Urinary bladder (tissue), 4 donors: ENCODE results near the gene XKR7. TPM values are rescaled to one million over a fixed set of nuclear protein-coding genes. Genes with fewer than 3 reads are reported as not detected.

Experiments
- DNase-seq: peaks from one replicate; pipeline ENCODE4 v3.0.0-alpha.2; 2015; ENCODE audit errors: extremely low spot score
- H3K27ac ChIP-seq: one replicate; pipeline ENCODE4 v1.5.1; 2013; ENCODE audit warnings: low read depth, mild to moderate bottlenecking, moderate library complexity
- H3K36me3 ChIP-seq: one replicate; pipeline ENCODE4 v1.6.1; 2013; ENCODE audit warnings: mild to moderate bottlenecking, moderate library complexity; ENCODE audit not compliant: insufficient read depth
- H3K4me1 ChIP-seq: one replicate; pipeline ENCODE4 v1.6.1; 2013; ENCODE audit warnings: mild to moderate bottlenecking, moderate library complexity; ENCODE audit not compliant: insufficient read depth
- H3K4me3 ChIP-seq: one replicate; pipeline ENCODE4 v1.5.1; 2013; ENCODE audit warnings: low read depth, low read length
- WGBS: extraction: QIAGEN DNeasy Blood & Tissue Kit; methylation state at CpG from one replicate; pipeline ENCODE4 v1.1.7; 2013; 5-methylcytosine and 5-hydroxymethylcytosine counted together
- polyA plus RNA-seq: library from polyadenylated mRNA; stranded (reverse); fragments of 200-250 nt; gene quantifications from one replicate; pipeline ENCODE4 v1.2.3, GENCODE V29; 2013
- total RNA-seq: library from RNA; depleted of rRNA; stranded (reverse); fragments of >200 nt; gene quantifications from one replicate; pipeline ENCODE4 v1.2.3, GENCODE V29; 2014
- donor health status: healthy with polysubstance abuse.
- donor health status: healthy.

The XKR7 gene
- total and polyA plus RNA-seq, 2 donors: 0.03 to 0.05 TPM

GRCh38 chr20:31975874-31976273 lies 7.9 kb downstream of the XKR7 start:
- H3K4me3 ChIP-seq: no peak overlapping the region
- 85% methylated on average over 2 of the region's 2 CpGs for WGBS
- DNase-seq: no peak

GRCh38 chr20:31977080-31977479 lies 9.1 kb downstream of the XKR7 start:
- H3K27ac ChIP-seq: no peak overlapping the region
- H3K36me3 ChIP-seq: no peaks in the 10 kb centered on the region
- WGBS: 84% methylated on average over 4 of the region's 4 CpGs
- H3K4me1 ChIP-seq: no peaks in the 10 kb centered on the region
- H3K4me3 ChIP-seq: no peak overlapping the region
- no peak for DNase-seq

More at GRCh38 chr20:31975874-31976273, 7.9 kb downstream of the XKR7 start:
- H3K36me3 ChIP-seq: no peaks in the 10 kb centered on the region
- H3K27ac ChIP-seq: no peak overlapping the region
- H3K4me1 ChIP-seq: no peaks in the 10 kb centered on the region

GRCh38 chr20:31979713-31980426 lies 11.9 kb downstream of the XKR7 start:
- H3K27ac ChIP-seq: no peak overlapping the region
- H3K36me3 ChIP-seq: no peaks in the 10 kb centered on the region
- H3K4me1 ChIP-seq: no peaks in the 10 kb centered on the region
- WGBS: 42% methylated on average over 6 of the region's 6 CpGs
- DNase-seq: no peak
- H3K4me3 ChIP-seq: no peak overlapping the region

GRCh38 chr20:31981784-31982183 lies 13.8 kb downstream of the XKR7 start:
- H3K4me3 ChIP-seq: no peak overlapping the region
- 64% methylated on average over 2 of the region's 2 CpGs for WGBS
- no peak overlapping the region for H3K27ac ChIP-seq
- DNase-seq: no peak
- no peaks in the 10 kb centered on the region for H3K4me1 ChIP-seq
- no peaks in the 10 kb centered on the region for H3K36me3 ChIP-seq

GRCh38 chr20:31984981-31985471 lies 17.1 kb downstream of the XKR7 start:
- no peak overlapping the region for H3K27ac ChIP-seq
- no peak for DNase-seq
- no peaks in the 10 kb centered on the region for H3K4me1 ChIP-seq
- WGBS: 23% methylated on average over 6 of the region's 6 CpGs
- H3K4me3 ChIP-seq: no peak overlapping the region
- no peaks in the 10 kb centered on the region for H3K36me3 ChIP-seq

GRCh38 chr20:31987744-31988143 lies 19.8 kb downstream of the XKR7 start:
- Histone ChIP-seq H3K4me3 (no peak overlapping the region), H3K27ac (no peak overlapping the region), H3K36me3 (no peaks in the 10 kb centered on the region), H3K4me1 (no peaks in the 10 kb centered on the region)
- 44% methylated on average over 1 of the region's 1 CpG for WGBS
- DNase-seq: no peak

- Histone ChIP-seq H3K36me3 (no peaks in the 10 kb centered on the region), H3K4me1 (no peaks in the 10 kb centered on the region), H3K27ac (no peak overlapping the region), H3K4me3 (no peak overlapping the region)
- no peak for DNase-seq
- WGBS: 79% methylated on average over 5 of the region's 5 CpGs
These were observed 20.6 kb downstream of the XKR7 start for GRCh38 chr20:31988430-31989015.

GRCh38 chr20:31989030-31989645 lies 21.2 kb downstream of the XKR7 start:
- no peaks in the 10 kb centered on the region for H3K36me3 ChIP-seq
- 67% methylated on average over 8 of the region's 8 CpGs for WGBS
- no peak overlapping the region for H3K27ac ChIP-seq
- H3K4me1 ChIP-seq: no peaks in the 10 kb centered on the region
- no peak for DNase-seq
- H3K4me3 ChIP-seq: no peak overlapping the region

- Histone ChIP-seq H3K4me1 (no peaks in the 10 kb centered on the region), H3K36me3 (no peaks in the 10 kb centered on the region), H3K4me3 (no peak overlapping the region), H3K27ac (no peak overlapping the region)
- no peak for DNase-seq
- 55% methylated on average over 6 of the region's 6 CpGs for WGBS
These were observed 22.8 kb downstream of the XKR7 start for GRCh38 chr20:31990641-31991338.

- 67% methylated on average over 1 of the region's 1 CpG for WGBS
These were observed 23.4 kb downstream of the XKR7 start for GRCh38 chr20:31991339-31991705.

GRCh38 chr20:31992086-31992485 lies 24.1 kb downstream of the XKR7 start:
- 77% methylated on average over 2 of the region's 2 CpGs for WGBS
- no peak overlapping the region for H3K4me3 ChIP-seq
- no peak overlapping the region for H3K27ac ChIP-seq
- no peaks in the 10 kb centered on the region for H3K36me3 ChIP-seq
- DNase-seq: no peak
- H3K4me1 ChIP-seq: no peaks in the 10 kb centered on the region

More at GRCh38 chr20:31991339-31991705, 23.4 kb downstream of the XKR7 start:
- no peak for DNase-seq
- Histone ChIP-seq H3K36me3 (no peaks in the 10 kb centered on the region), H3K4me3 (no peak overlapping the region), H3K27ac (no peak overlapping the region), H3K4me1 (no peaks in the 10 kb centered on the region)

GRCh38 chr20:31996996-31997395 lies 29.0 kb downstream of the XKR7 start:
- Histone ChIP-seq H3K27ac (no peak overlapping the region), H3K36me3 (no peaks in the 10 kb centered on the region), H3K4me3 (no peak overlapping the region), H3K4me1 (no peaks in the 10 kb centered on the region)
- DNase-seq: no peak
- whole genome bisulfite sequencing: 96% methylated on average over 18 of the region's 18 CpGs

- 69% methylated on average over 2 of the region's 2 CpGs for WGBS
- Histone ChIP-seq H3K4me3 (no peak overlapping the region), H3K36me3 (no peaks in the 10 kb centered on the region), H3K27ac (no peak overlapping the region), H3K4me1 (no peaks in the 10 kb centered on the region)
- DNase-seq: no peak
These were observed 30.3 kb downstream of the XKR7 start for GRCh38 chr20:31998246-31998645.
